GM13976 (cell line): Measurements from ENCODE around the gene CAPN1.

Experiments
- DNase-seq: peaks from one replicate; pipeline ENCODE4 v3.0.0; 2012; ENCODE audit warnings: low spot score
- in situ Hi-C: fragments of 300-500 bp; cut with MboI; formaldehyde crosslinking; loops from one replicate; pipeline ENCODE4 v1.12.0; 2022; ENCODE audit warnings: low sequenced_read_pairs, mixed read lengths, inconsistent platforms; ENCODE audit not compliant: unreplicated experiment
- TF ChIP-seq, protein P1 (sequence below): IDR thresholded peaks from 2 replicates; pipeline ENCODE4 v1.5.1; 2012; ENCODE audit warnings: borderline replicate concordance, mild to moderate bottlenecking; ENCODE audit not compliant: insufficient read depth; ENCODE audit errors: extremely low read depth, missing control alignments, control extremely low read depth

The CAPN1 gene

DNA sequence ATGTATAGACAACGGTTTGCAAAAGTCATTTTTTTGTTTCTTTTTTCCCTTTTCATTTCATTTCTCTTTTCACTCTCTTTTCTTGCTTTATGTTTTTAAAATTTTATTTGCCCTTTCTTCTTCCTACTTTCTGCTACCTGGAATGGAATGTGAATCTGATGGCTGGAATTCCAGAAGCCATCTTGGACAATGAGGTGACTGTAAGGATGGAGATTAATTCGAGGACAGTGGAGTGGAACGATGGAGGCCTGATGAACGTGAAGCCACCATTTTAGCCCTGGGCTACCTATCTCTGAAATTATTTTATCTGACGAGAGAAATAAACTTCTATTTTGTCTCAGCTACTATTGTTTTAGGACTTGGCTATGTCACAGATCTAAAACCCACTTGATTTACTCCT, 77.3 kb downstream of the CAPN1 start:
- TF ChIP-seq, protein P1, sequence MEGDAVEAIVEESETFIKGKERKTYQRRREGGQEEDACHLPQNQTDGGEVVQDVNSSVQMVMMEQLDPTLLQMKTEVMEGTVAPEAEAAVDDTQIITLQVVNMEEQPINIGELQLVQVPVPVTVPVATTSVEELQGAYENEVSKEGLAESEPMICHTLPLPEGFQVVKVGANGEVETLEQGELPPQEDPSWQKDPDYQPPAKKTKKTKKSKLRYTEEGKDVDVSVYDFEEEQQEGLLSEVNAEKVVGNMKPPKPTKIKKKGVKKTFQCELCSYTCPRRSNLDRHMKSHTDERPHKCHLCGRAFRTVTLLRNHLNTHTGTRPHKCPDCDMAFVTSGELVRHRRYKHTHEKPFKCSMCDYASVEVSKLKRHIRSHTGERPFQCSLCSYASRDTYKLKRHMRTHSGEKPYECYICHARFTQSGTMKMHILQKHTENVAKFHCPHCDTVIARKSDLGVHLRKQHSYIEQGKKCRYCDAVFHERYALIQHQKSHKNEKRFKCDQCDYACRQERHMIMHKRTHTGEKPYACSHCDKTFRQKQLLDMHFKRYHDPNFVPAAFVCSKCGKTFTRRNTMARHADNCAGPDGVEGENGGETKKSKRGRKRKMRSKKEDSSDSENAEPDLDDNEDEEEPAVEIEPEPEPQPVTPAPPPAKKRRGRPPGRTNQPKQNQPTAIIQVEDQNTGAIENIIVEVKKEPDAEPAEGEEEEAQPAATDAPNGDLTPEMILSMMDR = no peak
- in situ Hi-C loops = no loop called here
- no peak for DNase-seq

DNA sequence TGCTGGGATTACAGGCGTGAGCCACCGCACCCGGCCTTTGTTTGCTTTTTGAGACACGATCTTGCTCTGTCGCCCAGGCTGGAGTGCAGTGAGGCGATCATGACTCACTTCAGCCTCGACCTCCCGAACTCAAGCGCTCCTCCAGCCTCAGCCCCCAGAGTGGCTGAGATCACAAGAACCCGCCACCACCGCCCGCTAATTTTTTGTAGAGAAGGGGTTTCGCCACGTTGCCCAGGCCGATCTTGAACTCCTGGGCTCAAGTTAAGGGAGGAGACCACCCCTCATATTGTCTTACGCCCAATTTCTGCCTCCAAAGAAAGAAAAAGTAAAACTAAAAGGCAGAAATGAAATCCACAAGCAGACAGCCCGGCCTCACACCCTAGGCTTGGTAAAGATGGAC, 78.6 kb downstream of the CAPN1 start:
- no peak for DNase-seq
- in situ Hi-C loops = no loop called here
- TF ChIP-seq, protein P1 = no peak

DNA sequence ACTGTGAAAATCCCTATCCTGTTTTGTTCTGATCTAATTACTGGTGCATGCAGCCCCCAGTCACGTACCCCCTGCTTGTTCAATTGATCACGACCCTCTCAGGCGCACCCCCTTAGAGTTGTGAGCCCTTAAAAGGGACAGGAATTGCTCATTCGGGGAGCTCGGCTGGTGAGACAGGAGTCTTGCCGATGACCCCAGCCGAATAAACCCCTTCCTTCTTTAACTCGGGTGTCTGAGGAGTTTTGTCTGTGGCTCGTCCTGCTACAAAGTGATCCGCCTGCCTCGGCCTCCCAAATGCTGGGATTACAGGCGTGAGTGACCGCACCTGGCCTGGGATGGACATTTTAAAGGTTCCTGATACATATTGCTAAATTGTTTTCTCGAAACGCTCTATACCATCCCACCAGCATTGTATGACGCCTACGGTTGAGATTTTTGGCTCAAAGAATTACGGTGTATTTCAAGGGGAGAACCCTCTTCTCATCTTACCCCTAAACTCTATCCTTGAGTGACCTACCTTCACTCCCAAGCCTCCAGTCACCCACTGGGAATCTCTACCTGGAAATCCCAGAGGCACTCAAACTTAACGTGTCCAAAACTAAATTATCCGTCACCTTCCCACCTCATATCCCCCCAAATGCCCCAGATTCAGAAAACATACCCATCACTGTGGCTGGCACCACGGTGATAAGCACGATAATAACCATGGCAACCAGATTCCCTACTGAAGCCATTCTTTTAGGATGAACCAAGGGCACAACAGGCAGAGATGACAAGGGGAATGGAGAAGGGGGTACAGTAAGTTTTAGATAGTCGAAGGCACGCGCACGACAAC, 79.2 kb downstream of the CAPN1 start:
- DNase-seq = no peak
- TF ChIP-seq, protein P1 = no peak
- in situ Hi-C loops = no loop called here
